HS-5 (cell line): ENCODE results near the gene RNF6.

ENCODE experiments used
- DNase-seq: peaks from one replicate; pipeline ENCODE4 v3.0.0-alpha.2; 2012; ENCODE audit warnings: low read depth

The RNF6 gene

GRCh38 chr13:26225896-26226617 is 3.9 kb upstream of the RNF6 start:
- DNase-seq: no peak

- DNase-seq: no peak
Observed at GRCh38 chr13:26222520-26223046, 469 bp upstream of the RNF6 start.

- DNase-seq: no peak
Observed at GRCh38 chr13:26221399-26221720, 754 bp downstream of the RNF6 start.

- DNase-seq: no peak
Observed at GRCh38 chr13:26220575-26220974, 1.5 kb downstream of the RNF6 start.

GRCh38 chr13:26219726-26220125 is 2.4 kb downstream of the RNF6 start:
- no peak for DNase-seq

- DNase-seq: no peak
Observed at GRCh38 chr13:26216042-26216441, 6.1 kb downstream of the RNF6 start.

GRCh38 chr13:26213982-26214381 is 8.1 kb downstream of the RNF6 start:
- DNase-seq: no peak

GRCh38 chr13:26213345-26213744 is 8.8 kb downstream of the RNF6 start:
- DNase-seq: no peak

GRCh38 chr13:26208287-26208686 is 13.8 kb downstream of the RNF6 start:
- no peak for DNase-seq

- DNase-seq: no peak
Observed at GRCh38 chr13:26202365-26202972, 19.6 kb downstream of the RNF6 start.

GRCh38 chr13:26200811-26201210 is 21.3 kb downstream of the RNF6 start:
- no peak for DNase-seq

GRCh38 chr13:26198116-26198515 is 24.0 kb downstream of the RNF6 start:
- no peak for DNase-seq

- DNase-seq: no peak
Observed at GRCh38 chr13:26197298-26197697, 24.8 kb downstream of the RNF6 start.

GRCh38 chr13:26186995-26187394 is 35.1 kb downstream of the RNF6 start:
- no peak for DNase-seq

GRCh38 chr13:26186118-26186870 is 35.8 kb downstream of the RNF6 start:
- peak; percentile 45 for DNase-seq

GRCh38 chr13:26185720-26186117 is 36.4 kb downstream of the RNF6 start:
- DNase-seq: no peak

- DNase-seq: no peak
Observed at GRCh38 chr13:26184791-26185250, 37.3 kb downstream of the RNF6 start.

- no peak for DNase-seq
Observed at GRCh38 chr13:26183416-26183815, 38.7 kb downstream of the RNF6 start.

- no peak for DNase-seq
Observed at GRCh38 chr13:26179344-26179743, 42.8 kb downstream of the RNF6 start.

- no peak for DNase-seq
Observed at GRCh38 chr13:26168835-26169234, 53.3 kb downstream of the RNF6 start.

GRCh38 chr13:26168237-26168814 is 53.8 kb downstream of the RNF6 start:
- DNase-seq: no peak

- DNase-seq: no peak
Observed at GRCh38 chr13:26163812-26164211, 58.3 kb downstream of the RNF6 start.
